ENCODE results near the gene INPP4A.

INPP4A gene

GRCh38 chr2:98632351-98632750 lies 187.7 kb downstream of the INPP4A start:
- no peak for DNase-seq (ENCODE audit: low read depth, low spot score)

DNA sequence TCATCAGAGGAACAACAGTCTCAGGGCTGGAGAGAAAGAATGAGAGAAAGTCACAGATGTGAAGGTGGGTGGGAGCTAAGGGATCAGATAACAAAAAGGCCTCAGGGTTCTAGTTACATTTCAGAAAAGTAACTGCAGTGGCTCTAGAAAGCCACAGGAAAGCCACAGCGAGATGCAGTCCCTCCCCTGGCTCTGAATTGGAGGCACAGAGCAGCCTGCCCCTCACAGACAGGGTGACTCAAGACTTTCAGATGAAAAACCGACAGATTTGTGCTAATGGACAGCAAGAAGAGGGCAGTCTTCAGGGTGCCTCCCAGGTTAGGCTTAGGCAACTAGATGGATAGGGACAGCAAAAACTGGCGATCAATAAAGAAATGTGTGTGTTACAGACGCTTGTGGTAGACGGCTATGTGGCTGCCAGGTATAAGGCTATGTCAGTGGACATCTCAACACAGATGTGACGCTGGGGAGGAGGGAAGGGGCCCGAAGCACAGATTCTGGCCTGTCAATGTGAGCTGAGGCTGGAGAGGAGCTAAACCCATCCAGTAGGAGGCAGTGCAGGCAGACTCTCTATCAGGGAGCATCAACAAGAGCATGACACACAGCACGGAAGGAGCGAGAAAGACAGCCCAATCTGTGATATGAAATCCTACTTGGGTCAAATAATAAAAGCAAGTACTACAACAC lies 189.9 kb downstream of the INPP4A start:
- peak; percentile 78 for DNase-seq (ENCODE audit: low read depth, low spot score)

DNA sequence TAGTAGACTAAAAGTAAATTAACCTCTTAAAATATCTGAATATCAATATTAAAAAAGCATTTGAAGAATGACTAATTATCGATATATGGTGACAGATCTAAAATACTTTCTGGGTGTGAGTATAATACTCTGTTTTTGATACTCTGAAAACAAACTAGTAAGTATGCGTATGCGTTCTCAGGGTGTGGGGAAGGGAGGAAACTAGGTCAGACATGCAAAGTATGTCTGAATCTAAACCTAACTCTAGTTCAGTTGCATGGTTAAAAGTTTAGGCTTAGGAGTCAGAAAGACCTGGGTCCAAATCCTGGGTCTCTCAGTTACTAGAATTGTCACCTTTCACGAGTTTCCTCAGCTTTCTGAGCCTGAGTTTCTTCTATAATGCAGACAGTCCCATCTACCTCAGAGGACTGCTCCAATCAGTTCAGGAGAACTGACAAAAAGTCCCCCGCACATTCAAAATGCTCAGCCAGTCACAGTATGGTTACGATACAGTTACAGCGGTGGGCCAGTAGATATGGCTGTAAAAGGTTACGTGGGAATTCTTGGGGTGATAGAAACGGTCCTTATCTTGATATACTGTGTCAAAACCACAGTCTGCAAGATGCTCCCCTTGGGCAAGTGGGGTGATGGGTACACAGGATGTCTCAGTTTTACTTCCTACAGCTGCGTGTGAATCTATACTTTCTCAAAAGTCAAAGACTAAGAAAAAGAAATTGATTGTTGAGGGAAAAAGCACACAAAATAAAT lies 192.9 kb downstream of the INPP4A start:
- no peak for DNase-seq (ENCODE audit: low read depth, low spot score)

- DNase-seq (ENCODE audit: low read depth, low spot score) = no peak
Observed at GRCh38 chr2:98643496-98644100, 198.9 kb downstream of the INPP4A start.
